K562 (cell line): ENCODE data around the gene NEU3. TPM values are rescaled to one million over a fixed set of nuclear protein-coding genes. Genes with fewer than 3 reads are reported as not detected.
A peak's percentile ranks its signal among the peaks of the same experiment; 100 is the strongest.

Source experiments
- ATAC-seq: fragments of 200-7000 bp; cut with Tn5 transposase; 3 replicates; pipeline ENCODE4 v1.9.1; 2020; ENCODE audit warnings: moderate library complexity
- BruUV-seq: library from RNA; stranded (reverse); fragments of 400-500 nt; replicated peaks from 2 replicates; lab custom pipeline; 2021; lab: Mats Ljungman, UMichigan
- CTCF ChIA-PET: fragments of 300-600 bp; formaldehyde crosslinking; extraction: SDS; loops from one replicate; lab custom pipeline; 2021; ENCODE audit warnings: low intra/inter-chr PET ratio; lab: Yijun Ruan, JAX
- POLR2A ChIA-PET: fragments of 300-600, 350-650 bp; sonication (Branson Sonifier 250); formaldehyde crosslinking; extraction: SDS; loops from one replicate; lab custom pipeline; 2021; ENCODE audit warnings: antibody characterized with exemption, inconsistent platforms; lab: Yijun Ruan, JAX
- DNase-seq, 4 experiments: peaks; one replicate each; pipeline versions ENCODE4 v3.0.0 to v3.0.0-alpha.2; 2011 to 2018; ENCODE audit warnings: low spot score in 3 of 4, mixed read lengths in 3 of 4; ENCODE audit errors: extremely low read depth in 1 of 4
- FAIRE-seq: peaks from 2 replicates; lab custom pipeline; 2011; peaks lifted over from hg19 to GRCh38; lab: Jason Lieb, UNC
- H2AFZ ChIP-seq: 2 replicates; pipeline ENCODE4 v1.6.0; 2011; ENCODE audit warnings: low read depth, low read length, control low read depth, inconsistent platforms
- H3K27ac ChIP-seq: fragments of 200-600 bp; 3 replicates; pipeline ENCODE4 v1.8.0; 2011; ENCODE audit warnings: low read depth, mild to moderate bottlenecking, control low read depth, inconsistent platforms, low read length, moderate library complexity, mixed read lengths; ENCODE audit errors: extremely low read depth
- H3K27me3 ChIP-seq, 2 experiments: fragments of 300-600 bp in 1 of 2; 2 replicates in 1 of 2; 3 replicates in 1 of 2; pipeline versions ENCODE4 v1.6.0 to v1.8.0; 2011; ENCODE audit warnings: inconsistent platforms in 2 of 2, low read length in 2 of 2, mild to moderate bottlenecking in 1 of 2, mixed read lengths in 1 of 2, moderate library complexity in 1 of 2; ENCODE audit not compliant: control insufficient read depth in 2 of 2, insufficient read depth in 2 of 2
- H3K36me3 ChIP-seq: fragments of 300-600 bp; 3 replicates; pipeline ENCODE4 v1.8.0; 2011; ENCODE audit warnings: mild to moderate bottlenecking, low read length, inconsistent platforms; ENCODE audit not compliant: control insufficient read depth, insufficient read depth
- H3K4me1 ChIP-seq, 2 experiments: fragments of 200-600 bp in 1 of 2; replicated peaks in 1 of 2; 2 replicates in 1 of 2; 3 replicates in 1 of 2; pipeline versions ENCODE4 v1.5.1 to v1.8.0; 2011; ENCODE audit warnings: inconsistent platforms in 2 of 2, low read length in 2 of 2, mild to moderate bottlenecking in 1 of 2, mixed read lengths in 1 of 2, moderate library complexity in 1 of 2; ENCODE audit not compliant: control insufficient read depth in 2 of 2, insufficient read depth in 2 of 2
- H3K4me2 ChIP-seq: 2 replicates; pipeline ENCODE4 v1.6.1; 2011; ENCODE audit warnings: low read length, control low read depth, inconsistent platforms, mixed read lengths; ENCODE audit not compliant: insufficient read depth
- H3K4me3 ChIP-seq: fragments of 200-600 bp; sonication (generic), shearing (Covaris generic); 2 replicates; pipeline ENCODE4 v1.5.1; 2016; ENCODE audit warnings: control low read depth, inconsistent platforms
- H3K79me2 ChIP-seq: fragments of 200-600 bp; 3 replicates; pipeline ENCODE4 v1.8.0; 2011; ENCODE audit warnings: low read length, inconsistent platforms; ENCODE audit not compliant: control insufficient read depth, insufficient read depth
- H3K9ac ChIP-seq, 2 experiments: 2 replicates each; pipeline versions ENCODE4 v1.6.0 to v1.6.1; 2011; ENCODE audit warnings: low read depth in 2 of 2, low read length in 2 of 2, control low read depth in 1 of 2, inconsistent platforms in 1 of 2, mild to moderate bottlenecking in 1 of 2, mixed read lengths in 1 of 2; ENCODE audit not compliant: insufficient read depth in 1 of 2
- H3K9me1 ChIP-seq: one replicate; pipeline ENCODE4 v1.6.0; 2011; ENCODE audit warnings: inconsistent platforms, mild to moderate bottlenecking, low read length, moderate library complexity; ENCODE audit not compliant: control insufficient read depth, insufficient read depth
- H3K9me3 ChIP-seq: replicated peaks from 2 replicates; pipeline ENCODE4 v1.5.1; 2011; ENCODE audit warnings: low read depth, low read length, inconsistent platforms; ENCODE audit not compliant: control insufficient read depth, insufficient read depth
- H4K20me1 ChIP-seq: replicated peaks from 2 replicates; pipeline ENCODE4 v1.6.1; 2011; ENCODE audit warnings: low read length, inconsistent platforms, mixed read lengths; ENCODE audit not compliant: control insufficient read depth, insufficient read depth
- CBX3 ChIP-seq, 2 experiments: IDR thresholded peaks; 1 replicate in 1 of 2; 2 replicates in 1 of 2; pipeline ENCODE4 v1.6.1; 2012; ENCODE audit warnings: inconsistent platforms in 2 of 2, low read length in 2 of 2, borderline replicate concordance in 1 of 2, control low read depth in 1 of 2
- HMGN3 ChIP-seq: IDR thresholded peaks from 2 replicates; pipeline ENCODE4 v1.6.1; 2011; ENCODE audit warnings: borderline replicate concordance, low read depth, mild to moderate bottlenecking, mixed read lengths, low read length; ENCODE audit not compliant: insufficient read length; ENCODE audit errors: extremely low read depth
- MAFK ChIP-seq: IDR thresholded peaks from 2 replicates; pipeline ENCODE4 v1.6.1; 2011; ENCODE audit warnings: low read length, improper control_type of control experiment
- MCM3 ChIP-seq: fragments of 450-650 bp; IDR thresholded peaks from 2 replicates; pipeline ENCODE4 v1.6.1; 2016
- MCM5 ChIP-seq: fragments of 450-650 bp; IDR thresholded peaks from 2 replicates; pipeline ENCODE4 v1.6.1; 2016; ENCODE audit warnings: low read depth
- MECOM ChIP-seq: fragments of 250-450 bp; sonication (Bioruptor Pico); IDR thresholded peaks from 2 replicates; pipeline ENCODE4 v1.8.0; 2022; ENCODE audit warnings: inconsistent platforms
- NELFE ChIP-seq: IDR thresholded peaks from 2 replicates; pipeline ENCODE4 v1.6.1; 2011; ENCODE audit warnings: mild to moderate bottlenecking; ENCODE audit not compliant: insufficient read depth, insufficient read length
- NFYB ChIP-seq: IDR thresholded peaks from 2 replicates; pipeline ENCODE4 v1.6.1; 2011; ENCODE audit warnings: mild to moderate bottlenecking, moderate library complexity; ENCODE audit not compliant: insufficient read length; ENCODE audit errors: extremely low read depth
- NR2C1 ChIP-seq, 2 experiments: fragments of 450-650 bp; IDR thresholded peaks; 2 replicates each; pipeline ENCODE4 v1.6.1; 2017; ENCODE audit warnings: mild to moderate bottlenecking in 2 of 2, antibody characterized with exemption in 1 of 2, inconsistent platforms in 1 of 2, missing compliant biosample characterization in 1 of 2, missing genetic modification characterization in 1 of 2
- NR4A1 ChIP-seq, 2 experiments: fragments of 250-450 bp in 1 of 2; fragments of 450-650 bp in 1 of 2; sonication (Bioruptor Pico) in 1 of 2; IDR thresholded peaks; 2 replicates each; pipeline versions ENCODE4 v1.4.0 to v1.6.1; 2016 to 2020; ENCODE audit warnings: mild to moderate bottlenecking in 2 of 2, missing compliant biosample characterization in 1 of 2, missing genetic modification characterization in 1 of 2, moderate library complexity in 1 of 2
- PCBP2 ChIP-seq: fragments of 200-400 bp; formaldehyde crosslinking; IDR thresholded peaks from 2 replicates; pipeline ENCODE4 v1.6.1; 2018; ENCODE audit warnings: low read length, low read depth, mild to moderate bottlenecking, moderate library complexity; ENCODE audit not compliant: poor library complexity, severe bottlenecking
- PML ChIP-seq: IDR thresholded peaks from 2 replicates; pipeline ENCODE4 v1.6.1; 2012; ENCODE audit warnings: low read length, inconsistent platforms
- SMAD2 ChIP-seq: fragments of 150-350 bp; IDR thresholded peaks from 2 replicates; pipeline ENCODE4 v1.6.1; 2014; ENCODE audit warnings: low read depth, mild to moderate bottlenecking, low read length
- U2AF1 ChIP-seq: fragments of 200-400 bp; formaldehyde crosslinking; optimal IDR thresholded peaks from 2 replicates; pipeline ENCODE3; 2017; ENCODE audit warnings: mild to moderate bottlenecking, low read depth, low read length, moderate library complexity
- ZKSCAN1 ChIP-seq: fragments of 150-350 bp; IDR thresholded peaks from 2 replicates; pipeline ENCODE4 v1.6.1; 2016; ENCODE audit warnings: low read depth, low read length
- ZNF140 ChIP-seq: fragments of 250-450 bp; sonication (Bioruptor Pico); IDR thresholded peaks from 2 replicates; pipeline ENCODE4 v1.8.0; 2021; ENCODE audit warnings: moderate library complexity, mild to moderate bottlenecking, inconsistent platforms
- WGBS: fragments of 100-300 bp; shearing (Covaris generic); methylation state at CpG from one replicate; pipeline ENCODE4 v1.1.6; 2016; ENCODE audit warnings: low coverage, mixed read lengths; ENCODE audit not compliant: insufficient coverage; ENCODE audit errors: missing lambda C conversion rate; 5-methylcytosine and 5-hydroxymethylcytosine counted together
- in situ Hi-C: fragments of 300-500 bp; cut with MboI; formaldehyde crosslinking; loops from 4 replicates; pipeline ENCODE4 v1.15.0; 2018; ENCODE audit warnings: inconsistent platforms, mixed read lengths
- intact Hi-C: fragments of 100-400 bp; cut with micrococcal nuclease; formaldehyde crosslinking; loops from 2 replicates; pipeline ENCODE4 v1.14.2; 2022
- polyA plus RNA-seq, 8 experiments: library from polyadenylated mRNA; depleted of rRNA in 4 of 8; stranded (reverse) in 5 of 8; unstranded in 3 of 8; fragments of >200 nt; fragmentation: Nextera tagmentation in 2 of 8; fragmentation: Illumina TruSeq in 1 of 8; extraction: Ambion mirVana in 2 of 8; extraction: Trizol in 1 of 8; gene quantifications; 2 replicates each; pipeline versions ENCODE4 v1.2.1 to v1.2.3, GENCODE V29; 2011 to 2014; ENCODE audit warnings: inconsistent platforms in 1 of 8, missing spikeins in 1 of 8
- total RNA-seq, 7 experiments: library from RNA; depleted of rRNA in 6 of 7; stranded (reverse); fragments of >200 nt in 6 of 7; fragmentation: Illumina TruSeq in 2 of 7; extraction: Trizol in 2 of 7; gene quantifications; 2 replicates each; pipeline versions ENCODE4 v1.2.1 to v1.2.3, GENCODE V29; 2011 to 2021; ENCODE audit warnings: low replicate concordance in 1 of 7
- TF ChIP-seq, protein P1 (sequence below): fragments of 450-650 bp; IDR thresholded peaks from 2 replicates; pipeline ENCODE4 v1.6.1; 2016; ENCODE audit warnings: low read depth, mild to moderate bottlenecking, moderate library complexity
- TF ChIP-seq, protein P2 (sequence below): conservative IDR thresholded peaks from 2 replicates; pipeline ENCODE4 v1.6.1; 2011; ENCODE audit warnings: low read depth, mild to moderate bottlenecking, low read length; ENCODE audit not compliant: control insufficient read depth

The NEU3 gene
- total and polyA plus RNA-seq, 9 of the 15 experiments (the other 6 are each of a cell fraction or from before 2014, with no cell fraction given) = 6.2 to 41.3 (median 31.1) TPM

DNA sequence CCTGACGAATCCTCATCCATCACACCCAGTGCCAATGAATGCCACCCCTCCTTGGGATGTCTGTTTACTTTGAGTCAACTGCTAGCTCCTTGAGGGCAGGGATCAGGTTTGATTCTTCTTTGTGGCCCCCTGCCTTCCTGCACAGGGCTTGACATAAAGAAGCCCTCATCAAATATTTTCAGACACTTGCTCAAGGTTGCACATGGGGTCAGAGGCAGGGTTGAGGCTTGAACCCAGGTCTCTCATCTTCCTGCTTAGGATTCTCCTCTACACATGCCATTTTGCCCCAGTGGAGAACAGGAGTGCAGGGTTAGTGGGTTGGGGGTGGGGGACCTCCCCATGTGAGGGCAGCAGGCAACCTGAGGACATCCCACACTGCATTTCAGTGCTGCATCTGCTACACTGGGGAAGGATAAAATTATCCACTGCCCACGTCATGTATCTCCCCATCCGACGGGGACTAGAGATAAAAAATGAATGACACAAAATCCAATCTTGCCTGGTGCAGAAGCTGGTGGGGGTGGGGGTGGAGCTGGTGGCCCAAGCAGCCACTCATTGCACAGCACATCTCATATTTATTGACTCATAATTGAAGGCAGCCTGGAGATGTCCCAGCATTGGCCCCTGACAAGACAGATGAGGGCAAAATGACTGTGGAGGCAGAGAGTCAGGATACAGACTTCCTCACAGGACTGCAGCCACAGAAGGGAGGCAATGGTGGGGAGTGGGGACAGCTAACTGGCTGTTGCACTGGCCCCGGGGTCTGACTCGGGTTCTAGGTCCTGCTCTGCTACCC, 41.3 kb downstream of the NEU3 start (continued):
- TF ChIP-seq PCBP2 (no peak), MECOM (CRISPR knock-in tag) (0 out of 2 replicates have a peak, but pooled peaks have one; percentile 57), PML (no peak), NR2C1 (IDR thresholded peaks at IDR 0.05) (no peak), NR2C1 (tag; IDR thresholded peaks at IDR 0.05) (no peak), ZKSCAN1 (no peak), MCM3 (no peak), NELFE (no peak)
- TF ChIP-seq, protein P1, sequence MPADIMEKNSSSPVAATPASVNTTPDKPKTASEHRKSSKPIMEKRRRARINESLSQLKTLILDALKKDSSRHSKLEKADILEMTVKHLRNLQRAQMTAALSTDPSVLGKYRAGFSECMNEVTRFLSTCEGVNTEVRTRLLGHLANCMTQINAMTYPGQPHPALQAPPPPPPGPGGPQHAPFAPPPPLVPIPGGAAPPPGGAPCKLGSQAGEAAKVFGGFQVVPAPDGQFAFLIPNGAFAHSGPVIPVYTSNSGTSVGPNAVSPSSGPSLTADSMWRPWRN = no peak

DNA sequence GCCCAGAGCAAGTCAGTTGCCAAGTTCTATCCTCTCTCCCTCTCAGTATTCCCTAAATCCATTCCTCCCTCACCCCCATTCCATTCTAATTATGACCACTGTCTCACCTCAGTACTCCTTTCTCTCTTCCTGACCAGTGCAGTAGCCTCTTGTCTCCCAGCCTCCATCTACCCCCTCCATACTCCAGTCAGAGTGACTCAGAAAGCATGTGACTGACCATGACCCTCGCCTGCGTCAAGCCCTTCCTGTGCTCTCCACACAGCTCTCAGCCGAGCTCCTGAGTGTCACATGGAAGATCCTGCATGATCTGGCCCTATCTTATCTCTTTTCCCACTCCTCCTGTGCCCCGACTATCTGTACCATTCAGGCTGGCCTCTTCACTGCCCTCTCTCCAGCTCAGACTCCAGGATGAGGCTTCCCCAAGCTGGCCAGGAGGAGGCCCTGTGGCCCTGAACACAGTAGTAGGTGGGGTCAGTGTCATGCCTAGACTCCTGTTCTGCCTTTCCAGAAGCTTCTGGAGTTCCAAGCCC, 42.6 kb downstream of the NEU3 start:
- no TSS peak for BruUV-seq
- WGBS = 0% methylated on average over 4 of the region's 4 CpGs
- in situ Hi-C loops (no loop called here), intact Hi-C loops (loop anchor here (1.0 to 2.0 kb wide), 3 partner anchors 8 to 102 kb away; no protein-coding TSS in a partner anchor)
- Histone ChIP-seq H3K9me1 (peaks cover 3% of the 10 kb centered on the region), H3K27ac (peak overlapping the region; percentile 75), H3K27me3 (no peaks in the 10 kb centered on the region), H3K4me1 (peaks cover 29 to 46% of the 10 kb centered on the region in 2 experiments), H3K79me2 (no peaks in the 10 kb centered on the region), H3K4me3 (no peak overlapping the region), H2AFZ (peak overlapping the region; percentile 77), H3K9me3 (no peaks in the 10 kb centered on the region), H3K4me2 (peak overlapping the region; percentile 68), H3K36me3 (no peaks in the 10 kb centered on the region), H4K20me1 (no peaks in the 10 kb centered on the region), H3K9ac (peak overlapping the region; percentile 26 to 68; a peak in 3 of 4 replicates)
- POLR2A ChIA-PET = interaction anchor here (0.5 to 1.3 kb wide), 8 partner anchors 16 to 1389 kb away, joined by 3 to 5 read pairs (median 3); partner anchors contain the start of gene DNAJB13
- FAIRE-seq (peak; percentile 98), DNase-seq (peak; percentile 89 to 97 (median 90)), ATAC-seq (peak; percentile 92)
- CTCF ChIA-PET = interaction anchor here (0.6 to 1.7 kb wide), 3 partner anchors 11 to 102 kb away, joined by 3 to 6 read pairs (median 4); no protein-coding TSS in a partner anchor
- TF ChIP-seq NFYB (no peak), U2AF1 (no peak), ZNF140 (CRISPR knock-in tag) (no peak), MAFK (no peak), MCM5 (no peak), NR4A1 (CRISPR knock-in tag; IDR thresholded peaks at IDR 0.05) (peak; percentile 39; the same call in 1 of the 2 replicates), NR4A1 (tag; IDR thresholded peaks at IDR 0.05) (peak; percentile 80), CBX3 (IDR thresholded peaks at IDR 0.05; ENCODE audit: borderline replicate concordance in 1 of 2, low read length in 2 of 2) (peak in 1 of 2 experiments; percentile 63; a peak in 1 of 3 replicates), SMAD2 (no peak), HMGN3 (peak; percentile 38)
- TF ChIP-seq, protein P2, sequence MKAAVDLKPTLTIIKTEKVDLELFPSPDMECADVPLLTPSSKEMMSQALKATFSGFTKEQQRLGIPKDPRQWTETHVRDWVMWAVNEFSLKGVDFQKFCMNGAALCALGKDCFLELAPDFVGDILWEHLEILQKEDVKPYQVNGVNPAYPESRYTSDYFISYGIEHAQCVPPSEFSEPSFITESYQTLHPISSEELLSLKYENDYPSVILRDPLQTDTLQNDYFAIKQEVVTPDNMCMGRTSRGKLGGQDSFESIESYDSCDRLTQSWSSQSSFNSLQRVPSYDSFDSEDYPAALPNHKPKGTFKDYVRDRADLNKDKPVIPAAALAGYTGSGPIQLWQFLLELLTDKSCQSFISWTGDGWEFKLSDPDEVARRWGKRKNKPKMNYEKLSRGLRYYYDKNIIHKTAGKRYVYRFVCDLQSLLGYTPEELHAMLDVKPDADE = peak; percentile 30; the same call in 1 of the 2 replicates
